ENCODE results near the gene MTFP1.
"Not testable (repeated sequence)": the region's sequence is repeated elsewhere in the genome, so short reads cannot be mapped to it uniquely, and the experiment has no call there.

MTFP1 gene

DNA sequence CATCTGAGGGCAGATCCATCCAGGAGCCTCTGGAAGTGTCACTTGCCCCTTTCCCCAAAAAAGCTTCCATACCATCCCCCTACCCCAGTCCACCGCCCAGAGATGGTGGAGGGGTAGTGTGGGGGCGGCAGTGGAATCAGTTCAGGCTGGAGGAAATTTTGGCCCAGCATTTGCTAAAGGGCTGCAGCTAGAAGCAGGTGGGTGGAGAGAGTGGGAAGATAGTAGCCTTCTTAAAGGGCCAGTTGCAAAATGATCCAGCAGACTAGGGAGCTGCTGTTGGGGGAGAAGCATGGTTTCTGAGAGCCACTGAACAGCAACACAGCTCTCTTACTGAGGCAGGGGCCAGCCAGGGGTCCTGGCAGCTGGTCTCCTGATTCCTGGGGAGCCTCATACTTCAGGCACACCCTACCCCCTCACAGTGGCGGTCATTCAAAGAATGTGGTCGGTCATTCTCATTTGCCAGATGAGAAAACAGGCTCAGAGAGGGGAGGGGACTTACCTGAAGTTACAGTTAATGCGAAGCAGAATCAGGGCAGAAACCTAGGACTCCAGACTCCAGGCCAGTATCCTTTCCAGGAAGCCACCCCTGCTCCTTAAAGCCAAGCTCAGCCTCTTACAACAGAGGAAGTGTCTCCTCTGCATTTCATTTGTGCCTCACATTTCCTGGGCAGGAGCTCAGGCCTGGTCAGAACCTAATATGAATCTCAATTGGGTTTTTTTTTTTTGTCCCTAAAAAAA, 23.4 kb upstream of the MTFP1 start:
- peak; percentile 54 for DNase-seq (ENCODE audit: low spot score)

DNA sequence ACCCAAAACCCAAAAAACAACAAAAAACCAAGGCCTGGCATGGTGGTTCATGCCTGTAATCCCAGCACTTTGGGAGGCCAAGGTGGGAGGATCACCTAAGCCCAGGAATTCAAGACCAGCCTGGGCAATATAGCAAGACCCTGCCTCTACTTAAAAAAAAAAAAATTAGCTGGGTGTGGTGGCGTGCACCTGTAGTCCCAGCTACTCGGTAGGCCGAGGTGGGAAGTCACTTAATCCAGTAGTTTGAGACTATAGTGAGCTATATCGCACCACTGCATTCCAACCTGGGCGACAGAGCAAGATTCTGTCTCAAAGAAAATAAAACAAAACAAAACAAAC, 22.8 kb upstream of the MTFP1 start:
- not testable (repeated sequence) for DNase-seq (ENCODE audit: low spot score)

GRCh38 chr22:30404307-30404706, 21.3 kb upstream of the MTFP1 start:
- DNase-seq (ENCODE audit: low spot score) = no peak

GRCh38 chr22:30405731-30406130, 19.8 kb upstream of the MTFP1 start:
- DNase-seq (ENCODE audit: low spot score) = no peak

DNA sequence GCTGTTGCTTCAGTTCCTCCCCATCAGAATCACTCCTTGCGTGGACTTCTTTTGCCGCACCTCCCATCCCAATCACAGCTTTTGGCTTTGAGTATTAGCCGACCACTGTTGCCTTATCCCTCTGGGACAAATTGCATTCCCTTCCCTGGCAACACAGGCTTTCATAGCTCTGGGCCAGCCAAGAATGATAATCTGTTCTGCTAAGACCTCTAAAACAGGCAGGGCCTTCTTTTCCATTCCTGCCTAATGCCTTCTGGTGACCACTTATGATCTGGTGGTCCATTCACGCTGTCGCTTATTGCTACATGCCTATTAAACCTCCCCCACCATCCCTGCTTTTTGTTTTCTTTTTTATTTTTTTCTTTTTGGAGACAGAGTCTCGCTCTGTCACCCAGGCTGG, 19.2 kb upstream of the MTFP1 start:
- DNase-seq (ENCODE audit: low spot score) = no peak

- no peak for DNase-seq (ENCODE audit: low spot score)
These were observed 17.0 kb upstream of the MTFP1 start for GRCh38 chr22:30408388-30409102.

- no peak for DNase-seq (ENCODE audit: low spot score)
These were observed 13.8 kb upstream of the MTFP1 start for GRCh38 chr22:30411780-30412179.

GRCh38 chr22:30413001-30413400, 12.6 kb upstream of the MTFP1 start:
- DNase-seq (ENCODE audit: low spot score) = no peak

GRCh38 chr22:30413745-30414524, 11.6 kb upstream of the MTFP1 start:
- no peak for DNase-seq (ENCODE audit: low spot score)

DNA sequence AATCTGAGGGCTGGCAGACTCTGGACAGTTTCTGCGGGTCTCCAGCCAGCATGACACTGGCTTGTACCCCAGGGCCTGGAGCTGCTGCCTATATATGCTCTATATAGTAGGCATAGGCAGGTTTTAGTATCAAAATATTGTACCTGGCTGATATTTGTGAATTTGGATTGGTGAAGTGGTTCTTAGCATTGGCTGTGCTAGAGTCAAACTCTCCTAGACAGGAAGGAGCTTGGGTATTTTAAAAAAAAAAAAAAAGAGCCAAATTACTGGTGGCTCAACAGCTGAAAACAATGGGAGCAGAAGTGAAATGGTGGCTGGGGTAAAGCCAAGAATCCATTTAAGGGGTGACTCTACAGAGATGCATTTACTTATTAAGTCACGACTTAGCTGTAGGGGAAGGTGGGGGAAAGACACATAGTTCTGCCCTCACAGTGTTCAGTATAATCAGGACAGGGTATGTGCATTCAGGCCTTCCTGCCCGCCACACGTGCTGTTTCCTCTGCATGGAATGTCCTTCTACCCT, 11.0 kb upstream of the MTFP1 start:
- no peak for DNase-seq (ENCODE audit: low spot score)

- DNase-seq (ENCODE audit: low spot score) = no peak
These were observed 9.2 kb upstream of the MTFP1 start for GRCh38 chr22:30416403-30416802.

DNA sequence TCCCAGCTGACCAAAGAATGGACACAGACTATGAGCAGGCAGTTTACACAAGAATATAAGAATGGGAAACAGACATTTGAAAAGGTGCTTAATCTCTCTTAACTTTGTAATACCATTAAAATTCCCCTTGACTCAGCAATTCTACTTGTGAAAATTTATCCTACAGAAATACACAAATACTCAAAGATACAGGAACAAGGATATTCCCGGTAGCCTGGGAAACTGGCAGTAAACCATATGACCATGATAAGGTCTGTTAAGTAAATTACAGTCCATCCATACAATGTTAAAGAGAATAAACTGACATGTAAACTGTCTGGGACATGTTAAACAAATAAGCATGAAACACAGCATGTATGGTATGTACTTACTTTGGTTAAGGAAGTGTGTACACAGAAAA, 8.7 kb upstream of the MTFP1 start:
- DNase-seq (ENCODE audit: low spot score) = no peak

- no peak for DNase-seq (ENCODE audit: low spot score)
These were observed 5.0 kb upstream of the MTFP1 start for GRCh38 chr22:30420347-30421125.

GRCh38 chr22:30421695-30422480, 3.7 kb upstream of the MTFP1 start:
- no peak for DNase-seq (ENCODE audit: low spot score)

- peak; percentile 65 for DNase-seq (ENCODE audit: low spot score)
These were observed 2.9 kb upstream of the MTFP1 start for GRCh38 chr22:30422481-30423300.

GRCh38 chr22:30423301-30423958, 2.1 kb upstream of the MTFP1 start:
- DNase-seq (ENCODE audit: low spot score) = peak; percentile 67

GRCh38 chr22:30423959-30424533, 1.5 kb upstream of the MTFP1 start:
- peak; percentile 94 for DNase-seq (ENCODE audit: low spot score)

GRCh38 chr22:30424534-30425326, 838 bp upstream of the MTFP1 start:
- no peak for DNase-seq (ENCODE audit: low spot score)

DNA sequence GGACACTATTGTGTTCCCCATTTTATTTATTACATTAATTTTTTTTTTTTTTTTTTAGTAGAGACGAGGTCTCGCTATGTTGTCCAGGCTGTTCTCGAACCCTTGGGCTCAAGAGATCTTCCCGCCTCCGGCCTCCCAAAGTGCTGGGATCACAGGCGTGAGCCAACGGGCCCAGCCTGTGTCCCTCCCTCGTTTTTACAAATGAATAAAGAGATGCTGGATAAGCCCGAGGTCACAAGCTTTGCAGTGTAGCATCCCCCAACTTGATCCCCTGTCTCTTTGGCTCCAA, 297 bp upstream of the MTFP1 start:
- no peak for DNase-seq (ENCODE audit: low spot score)
